Measurements from ENCODE around the gene MYRFL. TPM values are rescaled to one million over a fixed set of nuclear protein-coding genes. Genes with fewer than 3 reads are reported as not detected.

MYRFL gene
- total and polyA plus RNA-seq, 2 of the 8 experiments (the other 6 are each of a cell fraction or from before 2014, with no cell fraction given) = 1.1 to 2.0 TPM

- Histone ChIP-seq H3K27me3 (replicated peaks in 1 of 4; ENCODE audit: control insufficient read depth in 3 of 4, extremely low read depth in 1 of 4, insufficient read depth in 3 of 4, low read length in 3 of 4) (no peaks in the 10 kb centered on the region), H3K23ac (ENCODE audit: insufficient read length) (no peak overlapping the region), H3K4me1 (replicated peaks in 1 of 4; ENCODE audit: control insufficient read depth in 3 of 4, insufficient read depth in 4 of 4, low read length in 3 of 4) (peaks cover 6 to 26% (median 12%) of the 10 kb centered on the region in 4 experiments; a peak in 6 of 7 replicates), H3K9me3 (ENCODE audit: insufficient read depth in 2 of 2, low read depth in 1 of 2, low read length in 1 of 2) (no peaks in the 10 kb centered on the region), H3K79me1 (ENCODE audit: low read depth, low read length) (no peaks in the 10 kb centered on the region), H4K8ac (ENCODE audit: extremely low read depth, insufficient read depth, low read length) (no peak overlapping the region), H2BK5ac (ENCODE audit: low read depth, low read length) (no peak overlapping the region; the same call in 1 of the 2 replicates), H2BK120ac (replicated peaks; ENCODE audit: low read depth, low read length) (no peak overlapping the region), H4K91ac (replicated peaks; ENCODE audit: insufficient read length, low read length) (no peak overlapping the region), H3K9ac (replicated peaks in 1 of 4; ENCODE audit: extremely low read depth in 1 of 4, low read depth in 3 of 4, low read length in 3 of 4) (no peak overlapping the region), H3K56ac (replicated peaks; ENCODE audit: insufficient read length, low read depth, low read length) (no peak overlapping the region), H2BK20ac (ENCODE audit: low read length) (no peak overlapping the region), H2AFZ (ENCODE audit: low read length) (no peak overlapping the region), H3K14ac (ENCODE audit: insufficient read length) (no peak overlapping the region), H3K79me2 (ENCODE audit: control insufficient read depth in 1 of 2, insufficient read depth in 2 of 2, low read length in 2 of 2) (no peaks in the 10 kb centered on the region), H2BK15ac (ENCODE audit: low read length) (no peak overlapping the region), H3K18ac (ENCODE audit: extremely low read depth, low read length) (no peak overlapping the region), H3K27ac (ENCODE audit: low read depth, low read length) (no peak overlapping the region), H3K4me3 (ENCODE audit: extremely low read depth in 1 of 4, insufficient read depth in 2 of 4, low read depth in 3 of 4, low read length in 4 of 4) (no peak overlapping the region), H2BK12ac (ENCODE audit: low read depth, low read length) (no peak overlapping the region), H4K5ac (ENCODE audit: insufficient read length, low read depth, low read length) (no peak overlapping the region), H3K4me2 (ENCODE audit: insufficient read depth in 1 of 2, low read depth in 2 of 2, low read length in 2 of 2) (no peak overlapping the region), H3K4ac (replicated peaks; ENCODE audit: insufficient read length, low read depth, low read length) (no peak overlapping the region), H3K23me2 (ENCODE audit: low read depth, low read length) (peaks cover 3% of the 10 kb centered on the region; the same call in 1 of the 2 replicates), H3K36me3 (ENCODE audit: control insufficient read depth in 2 of 4, insufficient read depth in 4 of 4, low read length in 3 of 4) (no peaks in the 10 kb centered on the region), H2AK5ac (ENCODE audit: low read depth, low read length) (no peak overlapping the region), H4K20me1 (replicated peaks in 1 of 2; ENCODE audit: control insufficient read depth in 1 of 2, insufficient read depth in 2 of 2, low read length in 2 of 2) (no peaks in the 10 kb centered on the region)
- TF ChIP-seq MAX (IDR thresholded peaks at IDR 0.05) (no peak), SP4 (IDR thresholded peaks at IDR 0.05; ENCODE audit: low read length) (no peak), ASH2L (IDR thresholded peaks at IDR 0.05; ENCODE audit: low read length) (no peak)
- TF ChIP-seq, protein P1, sequence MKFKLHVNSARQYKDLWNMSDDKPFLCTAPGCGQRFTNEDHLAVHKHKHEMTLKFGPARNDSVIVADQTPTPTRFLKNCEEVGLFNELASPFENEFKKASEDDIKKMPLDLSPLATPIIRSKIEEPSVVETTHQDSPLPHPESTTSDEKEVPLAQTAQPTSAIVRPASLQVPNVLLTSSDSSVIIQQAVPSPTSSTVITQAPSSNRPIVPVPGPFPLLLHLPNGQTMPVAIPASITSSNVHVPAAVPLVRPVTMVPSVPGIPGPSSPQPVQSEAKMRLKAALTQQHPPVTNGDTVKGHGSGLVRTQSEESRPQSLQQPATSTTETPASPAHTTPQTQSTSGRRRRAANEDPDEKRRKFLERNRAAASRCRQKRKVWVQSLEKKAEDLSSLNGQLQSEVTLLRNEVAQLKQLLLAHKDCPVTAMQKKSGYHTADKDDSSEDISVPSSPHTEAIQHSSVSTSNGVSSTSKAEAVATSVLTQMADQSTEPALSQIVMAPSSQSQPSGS (IDR thresholded peaks at IDR 0.05; ENCODE audit: low read length) = no peak
- ChIA-PET POLR2A (ENCODE audit: partially characterized antibody) (no interaction called here), CTCF (ENCODE audit: partially characterized antibody) (interaction anchor here (1.1 to 1.3 kb wide), 4 partner anchors 10 to 150 kb away, joined by 3 to 6 read pairs (median 4); no protein-coding TSS in a partner anchor)
- DNase-seq (ENCODE audit: low read depth in 1 of 2, low spot score in 2 of 2) = no peak
- no peak for FAIRE-seq
- 89% methylated on average over 2 of the region's 2 CpGs; no CpG with 5 or more reads in 1 of the 2 experiments for WGBS, 2 experiments (ENCODE audit: extremely low coverage in 1 of 2, insufficient coverage in 1 of 2, insufficient read length in 1 of 2, insufficient replicate concordance in 2 of 2, low coverage in 1 of 2, low lambda C conversion rate in 2 of 2, missing lambda C conversion rate in 1 of 2)
Observed at GRCh38 chr12:69929125-69929524, 104.1 kb downstream of the MYRFL start.
